Esophagus squamous epithelium (tissue), 4 donors: ENCODE results near the gene TTYH2.

ENCODE experiments used
- POLR2A ChIP-seq, 4 donors: fragments of 450-650 bp; IDR thresholded peaks; one replicate each; pipeline ENCODE4 v1.6.1; 2017; ENCODE audit warnings: antibody characterized with exemption in 4 of 4, mild to moderate bottlenecking in 4 of 4, moderate library complexity in 3 of 4
- TF ChIP-seq, protein P1 (sequence below), 6 experiments: fragments of 450-650 bp in 4 of 6; fragments of 200-600 bp in 2 of 6; sonication (generic) in 2 of 6; IDR thresholded peaks; one replicate each; pipeline ENCODE4 v1.5.1; 2016 to 2019; ENCODE audit warnings: antibody characterized with exemption in 6 of 6, mild to moderate bottlenecking in 4 of 6, moderate library complexity in 4 of 6

DNA sequence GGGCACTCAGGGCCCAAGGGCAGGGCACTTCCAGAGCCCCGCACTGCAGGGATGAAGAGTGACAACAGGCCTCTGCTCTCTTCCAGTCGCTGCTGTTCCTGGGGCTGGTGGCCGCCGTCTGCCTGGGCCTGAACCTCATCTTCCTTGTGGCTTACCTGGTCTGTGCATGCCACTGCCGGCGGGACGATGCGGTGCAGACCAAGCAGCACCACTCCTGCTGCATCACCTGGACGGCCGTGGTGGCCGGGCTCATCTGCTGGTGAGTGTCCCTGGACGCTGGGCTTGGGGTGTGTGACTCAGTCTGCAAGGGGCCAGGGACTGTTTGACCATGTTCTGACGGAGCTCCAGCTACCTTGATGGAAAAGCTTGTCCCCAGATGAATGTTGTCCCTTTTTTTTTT, 9.0 kb downstream of the TTYH2 start:
- TF ChIP-seq, protein P1, sequence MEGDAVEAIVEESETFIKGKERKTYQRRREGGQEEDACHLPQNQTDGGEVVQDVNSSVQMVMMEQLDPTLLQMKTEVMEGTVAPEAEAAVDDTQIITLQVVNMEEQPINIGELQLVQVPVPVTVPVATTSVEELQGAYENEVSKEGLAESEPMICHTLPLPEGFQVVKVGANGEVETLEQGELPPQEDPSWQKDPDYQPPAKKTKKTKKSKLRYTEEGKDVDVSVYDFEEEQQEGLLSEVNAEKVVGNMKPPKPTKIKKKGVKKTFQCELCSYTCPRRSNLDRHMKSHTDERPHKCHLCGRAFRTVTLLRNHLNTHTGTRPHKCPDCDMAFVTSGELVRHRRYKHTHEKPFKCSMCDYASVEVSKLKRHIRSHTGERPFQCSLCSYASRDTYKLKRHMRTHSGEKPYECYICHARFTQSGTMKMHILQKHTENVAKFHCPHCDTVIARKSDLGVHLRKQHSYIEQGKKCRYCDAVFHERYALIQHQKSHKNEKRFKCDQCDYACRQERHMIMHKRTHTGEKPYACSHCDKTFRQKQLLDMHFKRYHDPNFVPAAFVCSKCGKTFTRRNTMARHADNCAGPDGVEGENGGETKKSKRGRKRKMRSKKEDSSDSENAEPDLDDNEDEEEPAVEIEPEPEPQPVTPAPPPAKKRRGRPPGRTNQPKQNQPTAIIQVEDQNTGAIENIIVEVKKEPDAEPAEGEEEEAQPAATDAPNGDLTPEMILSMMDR (IDR thresholded peaks at IDR 0.05), result no peak
- TF ChIP-seq POLR2A (IDR thresholded peaks at IDR 0.05), result no peak
